Limb (tissue), 2 donors: ENCODE data around the gene NFIC.
A peak's percentile ranks its signal among the peaks of the same experiment; 100 is the strongest.

Experiments
- DNase-seq, 2 donors: peaks; one replicate each; pipeline ENCODE4 v3.0.0-alpha.2; 2016; ENCODE audit errors: extremely low spot score in 2 of 2

The NFIC gene

DNA sequence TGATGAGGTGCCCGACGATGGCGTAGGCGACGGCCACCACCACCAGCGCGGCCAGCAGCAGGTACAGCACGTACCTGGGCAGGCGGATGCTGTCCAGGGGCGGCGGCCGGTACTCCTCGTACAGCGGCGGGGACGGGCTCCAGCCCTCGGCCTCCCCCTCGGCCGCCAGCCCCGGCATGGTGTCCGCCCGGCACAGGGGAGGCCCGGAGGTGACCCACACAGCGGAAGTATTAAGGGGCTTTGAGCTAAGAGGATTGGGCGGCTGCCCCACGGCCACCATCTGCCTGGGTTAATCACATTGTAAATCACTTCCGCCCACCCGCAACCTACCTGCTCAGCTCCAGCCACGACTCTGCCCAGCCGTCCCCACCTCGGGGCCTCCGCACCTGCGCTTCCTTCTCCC, 116.8 kb downstream of the NFIC start, which contains the start of gene SMIM44:
Gene SMIM44 (minus strand): TSS at position 216 of the 403 bp plus-strand sequence. CDS start 38 bp downstream, at position 178.
- DNase-seq, result no peak

DNA sequence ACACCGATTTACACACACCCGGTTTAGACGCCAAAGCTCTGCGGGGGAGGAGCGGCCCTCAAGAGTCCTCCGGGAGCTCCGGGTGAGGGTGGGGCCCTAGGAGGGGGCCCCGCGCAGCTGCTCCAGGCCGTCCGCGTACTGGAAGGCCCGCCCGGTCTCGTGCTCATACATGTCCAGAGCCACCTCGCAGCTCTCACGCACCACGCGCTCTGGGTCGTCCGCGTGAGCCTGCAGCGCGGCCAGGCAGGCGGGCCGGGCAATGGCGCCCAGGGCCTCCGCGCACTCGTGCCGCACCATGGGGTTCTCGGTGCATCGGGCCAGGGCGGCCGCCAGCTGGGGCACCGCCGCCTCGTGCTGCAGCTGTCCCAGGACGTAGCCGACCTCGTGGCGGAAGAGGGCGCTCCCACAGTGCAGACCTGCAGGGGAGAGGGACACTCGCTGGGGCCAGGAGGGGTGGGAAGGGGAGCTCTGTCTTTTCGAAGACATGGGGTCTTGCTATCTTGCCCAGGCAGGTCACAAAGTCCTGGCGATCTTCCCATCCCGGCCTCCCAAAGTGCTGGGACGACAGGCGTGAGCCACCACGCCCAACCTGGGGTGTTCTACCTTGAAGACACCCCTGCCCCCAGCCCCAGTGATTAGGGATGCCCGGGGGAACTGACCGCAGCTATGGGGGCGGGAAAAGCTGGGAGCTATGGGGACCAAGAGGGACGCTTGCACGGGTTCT, 125.2 kb downstream of the NFIC start:
- no peak for DNase-seq

DNA sequence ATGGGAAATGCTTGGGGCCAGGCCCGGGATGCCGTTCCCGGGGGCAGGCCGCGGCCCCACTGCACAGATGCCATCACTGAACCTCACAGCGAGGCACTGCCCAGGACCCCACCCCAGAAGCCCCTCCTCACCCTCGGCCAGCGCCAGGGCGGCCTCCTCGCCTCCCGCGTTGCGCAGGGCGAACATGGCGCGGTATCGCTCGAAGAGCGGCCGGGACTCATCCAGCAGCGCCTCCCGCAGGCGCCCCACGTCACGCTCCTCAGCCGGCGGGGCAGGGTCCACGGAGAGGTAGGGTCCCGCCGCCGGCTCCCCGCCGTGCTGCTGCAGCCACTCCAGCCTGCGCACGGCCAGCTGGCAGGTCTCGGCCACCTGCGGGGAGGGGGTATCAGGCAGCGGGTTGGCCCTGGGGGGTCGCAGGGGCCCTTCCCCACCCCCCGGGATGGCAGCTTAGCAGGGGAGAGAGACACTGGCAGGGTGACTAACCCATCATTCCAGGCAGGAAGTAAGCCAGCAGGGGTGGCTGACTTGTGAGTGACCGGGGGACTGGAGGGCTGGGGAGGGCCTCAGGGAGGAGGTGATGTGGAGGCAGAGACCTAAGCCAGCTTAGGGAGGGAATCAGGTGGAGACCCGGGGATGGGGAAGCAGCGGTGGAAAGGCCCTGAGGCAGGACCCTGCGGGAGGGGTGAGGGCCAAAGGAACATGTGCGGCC, 125.9 kb downstream of the NFIC start:
- no peak for DNase-seq

DNA sequence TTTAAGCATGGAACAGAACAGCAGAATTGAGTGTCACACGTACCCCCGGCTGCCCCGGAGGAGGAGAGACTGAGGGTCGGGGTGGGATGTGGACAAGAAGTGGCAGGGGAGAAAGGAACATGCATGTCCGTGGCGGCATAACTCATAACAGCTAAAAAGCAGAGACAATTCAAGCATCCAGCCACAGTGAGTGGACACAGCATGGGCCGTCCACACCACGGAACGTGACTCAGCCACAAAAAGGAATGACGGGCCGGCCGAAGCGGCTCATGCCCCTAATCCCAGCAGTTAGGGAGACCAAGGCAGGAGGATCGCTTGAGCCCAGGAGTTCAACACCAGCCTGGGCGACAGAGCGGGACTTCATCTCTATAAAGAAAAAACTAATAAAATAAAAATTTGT, 126.5 kb downstream of the NFIC start:
- no peak for DNase-seq

DNA sequence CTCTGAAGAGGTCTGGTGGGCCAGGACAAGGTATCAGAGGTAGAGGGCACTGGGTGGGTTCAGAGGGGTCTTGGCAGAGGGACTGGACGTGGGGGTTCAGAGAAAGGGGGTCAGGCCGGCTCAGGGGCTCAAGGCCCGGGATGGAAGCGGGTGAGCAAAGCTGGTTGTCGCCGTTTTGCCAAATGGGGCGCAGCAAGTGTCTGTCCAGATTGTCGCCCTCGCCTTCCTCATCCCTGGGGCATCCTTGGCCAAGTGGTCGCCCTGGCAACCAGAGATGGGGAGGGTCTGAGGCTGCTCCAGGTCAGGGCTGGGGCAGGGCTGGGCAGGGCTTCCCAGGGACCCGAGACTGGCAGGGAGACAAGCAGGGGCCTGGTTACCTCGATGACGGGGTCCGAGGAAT, 127.3 kb downstream of the NFIC start:
- DNase-seq, result no peak

DNA sequence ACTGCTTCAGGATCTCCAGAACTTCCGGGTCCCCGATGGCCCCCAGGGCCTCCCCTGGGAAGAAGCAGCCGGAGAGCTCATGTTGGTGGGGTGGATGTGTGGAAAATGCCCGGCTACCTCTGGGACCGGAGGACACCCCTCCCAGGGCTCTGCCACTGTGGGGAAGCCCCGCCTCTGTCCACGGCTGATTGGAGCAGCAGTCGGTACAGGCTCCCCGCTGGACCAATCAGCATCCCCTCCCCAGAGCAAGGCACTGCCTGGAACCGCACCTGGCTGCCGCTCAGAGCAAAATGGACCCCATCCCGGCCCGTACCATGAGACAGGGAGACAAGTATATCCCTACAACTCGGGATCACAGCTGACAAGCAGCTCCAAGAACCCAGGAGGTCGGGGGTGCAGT, 127.7 kb downstream of the NFIC start:
- no peak for DNase-seq

DNA sequence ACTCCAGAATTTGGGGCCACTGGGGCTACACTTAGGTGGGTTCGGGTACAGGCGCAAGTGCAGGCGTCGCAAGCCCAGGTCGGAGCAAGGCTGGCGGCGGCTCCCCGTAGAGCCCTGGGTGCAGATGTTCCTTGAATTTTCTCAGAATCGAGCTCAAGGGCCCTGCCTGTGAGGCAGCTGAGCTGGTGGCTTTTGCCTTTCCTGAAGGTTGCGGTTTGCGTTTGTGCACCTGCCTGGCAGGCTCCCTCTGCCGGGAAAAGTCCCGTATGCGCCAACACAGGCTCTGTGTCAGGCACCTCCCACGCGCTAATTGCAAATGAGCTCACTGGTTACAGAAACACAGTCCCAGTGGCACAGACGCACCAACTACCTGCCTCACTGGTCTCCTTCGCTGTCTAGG, 128.2 kb downstream of the NFIC start:
- no peak for DNase-seq

DNA sequence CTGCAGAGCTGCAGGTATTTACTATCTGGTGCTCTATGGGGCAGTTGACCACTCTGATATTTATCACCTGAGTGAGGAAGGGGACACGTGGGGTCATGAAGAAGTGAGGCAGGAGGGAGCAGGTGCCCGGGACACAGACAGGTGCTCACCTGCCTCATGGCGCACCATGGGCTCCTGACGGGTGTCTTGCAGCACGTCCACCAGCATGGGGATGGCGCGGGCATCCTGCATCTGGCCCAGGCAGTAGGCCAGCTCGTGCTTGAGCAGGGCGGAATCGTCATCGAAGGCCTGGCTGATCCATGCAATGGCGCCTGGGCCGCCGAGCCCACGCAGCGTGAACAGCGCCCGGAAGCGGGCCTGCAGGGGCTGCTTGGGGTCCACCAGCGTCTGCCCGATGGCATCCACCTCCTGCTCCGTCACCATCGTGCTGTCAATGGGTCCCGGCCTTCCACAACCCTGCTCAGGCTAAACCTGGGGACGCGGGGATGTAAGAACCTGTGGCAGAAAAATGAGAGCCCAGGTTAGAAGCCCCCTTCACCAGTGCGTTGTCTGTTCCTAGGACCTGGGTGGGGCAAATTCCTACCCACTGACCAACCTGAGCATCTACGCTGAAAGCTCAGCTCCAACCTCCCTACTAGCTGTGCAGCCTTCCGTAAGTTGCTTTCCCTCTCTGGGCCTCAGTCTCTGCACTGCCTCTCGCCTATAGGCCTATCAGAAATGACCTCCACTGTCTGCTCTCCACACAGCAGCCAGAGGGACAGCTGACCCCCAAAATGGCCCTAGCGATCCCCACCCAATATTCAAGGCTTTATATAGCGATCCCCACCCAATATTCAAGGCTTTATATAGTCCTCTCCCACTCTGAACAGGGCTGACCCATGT, 130.2 kb downstream of the NFIC start:
- DNase-seq, result no peak

DNA sequence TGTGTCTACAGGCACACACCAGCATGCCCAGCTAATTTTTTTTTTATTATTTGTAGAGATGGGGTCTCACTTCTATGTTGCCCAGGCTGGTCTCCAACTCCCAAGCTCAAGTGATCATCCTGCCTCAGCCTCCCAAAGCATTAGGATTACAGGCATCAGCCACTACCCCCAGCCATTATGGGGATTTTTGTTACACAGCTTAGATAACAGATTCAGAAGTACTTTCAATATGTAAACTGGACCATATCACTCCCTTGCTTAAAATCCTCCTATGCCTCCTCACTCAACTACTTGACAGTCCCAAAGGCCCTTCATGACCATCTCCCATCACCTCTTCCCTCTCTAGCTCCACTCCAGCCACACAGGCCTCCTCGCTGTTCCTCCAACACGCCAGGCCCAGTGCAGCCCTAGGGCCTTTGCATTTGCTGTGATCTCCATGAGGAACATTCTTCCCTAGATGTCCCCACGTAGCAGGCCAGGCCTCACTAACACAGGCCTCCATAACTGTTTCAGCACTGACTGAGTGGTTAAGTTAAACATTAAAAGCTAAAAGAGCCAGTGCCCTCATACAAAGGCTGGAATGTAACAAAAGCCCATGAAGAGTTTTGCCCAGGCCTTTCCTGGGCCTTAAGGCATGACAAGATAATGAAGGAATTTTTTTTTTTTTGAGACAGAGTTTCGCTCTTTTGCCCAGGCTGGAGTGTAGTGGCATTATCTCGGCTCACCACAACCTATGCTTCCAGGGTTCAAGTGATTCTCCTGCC, 131.6 kb downstream of the NFIC start:
- no peak for DNase-seq

DNA sequence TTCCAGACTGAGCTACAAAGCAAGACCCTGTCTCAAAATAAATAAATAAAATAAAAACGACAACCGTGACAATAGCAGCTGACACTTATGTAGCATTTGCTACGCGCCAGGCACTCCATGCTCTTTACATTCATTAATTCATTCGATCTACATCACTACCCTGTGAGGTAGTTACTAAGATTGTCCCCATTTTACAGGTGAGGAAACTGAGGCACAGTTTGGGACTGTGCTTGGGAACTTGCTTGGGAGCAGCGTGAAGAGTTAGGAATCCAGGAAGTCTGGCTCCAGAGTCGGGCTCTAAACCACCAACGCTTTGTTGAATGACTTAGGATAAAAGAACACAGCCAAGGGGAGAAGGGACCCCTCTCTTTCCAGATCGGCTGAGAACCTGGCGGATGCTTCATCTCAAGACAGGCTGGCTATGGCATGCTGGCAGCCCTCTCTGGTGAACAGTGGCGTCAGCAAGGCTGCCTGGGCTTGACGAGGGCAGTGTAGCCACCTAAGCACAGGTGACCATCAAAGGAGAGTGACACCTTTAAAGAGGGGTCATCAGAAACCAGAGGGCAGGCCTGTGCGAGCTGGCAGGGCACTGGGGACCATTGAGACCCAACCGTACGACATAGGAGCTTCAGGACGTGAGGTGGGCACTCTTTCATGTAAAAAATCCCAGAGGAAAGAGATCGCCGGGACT, 133.5 kb downstream of the NFIC start:
- DNase-seq, result no peak

DNA sequence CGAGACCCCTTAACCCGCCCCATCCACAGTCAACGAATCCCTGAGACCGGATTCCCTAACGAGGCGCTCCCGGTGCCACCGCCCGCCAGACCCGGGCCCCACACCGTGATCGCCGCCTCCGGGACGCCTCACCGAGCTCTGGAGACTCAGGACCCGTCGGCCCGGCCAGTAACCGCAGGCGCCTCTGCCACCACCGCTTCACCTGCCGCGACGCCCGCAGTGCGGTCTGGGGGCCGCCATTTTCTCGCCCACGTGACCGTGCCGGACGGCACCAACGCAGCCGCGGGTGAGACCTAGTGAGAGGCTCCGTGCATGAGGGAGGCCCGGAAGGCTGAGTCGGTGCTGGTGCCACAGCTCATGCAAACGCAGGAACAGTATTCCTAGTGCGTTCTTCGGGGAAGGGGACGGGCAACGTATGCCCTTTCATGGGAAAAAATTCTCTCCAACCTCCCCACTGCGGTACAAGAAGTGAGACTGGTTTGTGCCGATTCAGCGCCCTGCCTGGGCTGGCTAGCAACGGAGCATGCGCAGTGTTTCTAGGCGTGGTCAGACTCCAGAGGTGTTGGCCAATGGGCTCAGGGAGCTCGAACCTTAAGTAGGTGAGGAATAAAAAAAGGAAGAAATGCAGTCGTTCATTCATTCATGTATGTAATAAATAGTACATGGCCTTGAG, 134.2 kb downstream of the NFIC start, which contains the start of gene DOHH:
Gene DOHH (minus strand): TSS at position 246 of the 673 bp plus-strand sequence. CDS start 3,860 bp downstream, outside the sequence.
- peak; percentile 97 for DNase-seq

DNA sequence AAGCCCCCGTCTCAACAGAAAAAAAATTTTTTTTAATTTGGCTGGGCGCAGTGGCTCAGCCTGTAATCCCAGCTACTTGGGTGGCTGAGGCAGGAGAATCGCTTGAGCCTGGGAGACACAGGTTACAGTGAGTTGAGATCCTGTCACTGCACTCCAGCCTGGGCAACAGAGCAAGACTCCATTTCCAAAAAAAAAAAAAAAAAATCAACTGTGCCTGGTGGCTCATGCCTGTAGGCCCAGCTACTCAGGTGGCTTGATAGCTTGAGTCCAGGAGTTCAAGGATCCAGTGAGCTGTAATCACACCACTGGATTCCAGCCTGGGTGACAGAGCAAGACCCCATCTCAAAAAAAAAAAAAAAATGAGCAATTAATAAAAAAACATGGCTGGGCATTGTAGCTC, 135.4 kb downstream of the NFIC start:
- no peak for DNase-seq

DNA sequence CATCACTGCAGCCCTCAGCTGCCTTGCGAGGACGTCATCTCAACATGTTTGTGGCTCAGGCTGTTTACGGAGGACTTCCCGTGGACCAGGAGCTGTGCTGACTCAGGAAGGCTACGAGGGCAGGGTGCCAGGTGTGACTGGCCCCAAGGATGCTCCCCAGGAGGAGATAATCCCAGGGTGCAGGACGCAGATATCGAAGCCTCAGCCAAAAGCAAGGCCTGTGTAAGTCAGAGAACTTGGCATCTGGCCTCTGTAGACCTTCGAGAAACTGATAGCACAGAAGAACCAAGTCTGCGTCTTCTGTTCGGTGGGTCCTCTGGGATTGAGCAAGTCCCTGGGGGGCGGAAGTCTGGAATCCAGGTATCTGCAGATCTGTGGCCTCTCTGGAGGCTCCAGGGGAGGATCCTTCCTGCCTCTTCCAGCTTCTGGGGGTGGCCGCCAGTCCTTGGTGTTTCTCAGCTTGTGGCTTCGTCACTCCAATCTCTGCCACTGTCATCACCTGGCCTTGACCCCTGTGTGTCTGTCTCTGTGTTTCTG, 136.7 kb downstream of the NFIC start:
- DNase-seq, result no peak

DNA sequence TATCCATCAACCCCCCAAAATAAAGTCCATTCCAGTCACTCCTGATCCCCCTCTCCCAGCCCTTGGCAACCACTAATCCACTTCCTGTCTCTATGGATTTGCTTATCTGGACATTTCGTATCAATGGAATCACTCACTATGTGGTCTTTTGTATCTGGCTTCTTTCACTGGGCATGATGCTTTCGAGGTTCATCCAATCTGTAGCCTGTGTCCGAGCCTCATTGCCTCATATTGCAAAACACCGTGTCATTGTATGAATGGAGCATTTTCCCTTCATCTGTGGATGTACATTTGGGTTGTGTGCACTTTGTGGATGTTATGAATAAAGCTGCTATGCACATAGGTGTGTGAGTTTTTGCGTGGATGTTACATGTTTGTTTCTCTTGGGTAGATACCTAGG, 138.4 kb downstream of the NFIC start:
- no peak for DNase-seq

DNA sequence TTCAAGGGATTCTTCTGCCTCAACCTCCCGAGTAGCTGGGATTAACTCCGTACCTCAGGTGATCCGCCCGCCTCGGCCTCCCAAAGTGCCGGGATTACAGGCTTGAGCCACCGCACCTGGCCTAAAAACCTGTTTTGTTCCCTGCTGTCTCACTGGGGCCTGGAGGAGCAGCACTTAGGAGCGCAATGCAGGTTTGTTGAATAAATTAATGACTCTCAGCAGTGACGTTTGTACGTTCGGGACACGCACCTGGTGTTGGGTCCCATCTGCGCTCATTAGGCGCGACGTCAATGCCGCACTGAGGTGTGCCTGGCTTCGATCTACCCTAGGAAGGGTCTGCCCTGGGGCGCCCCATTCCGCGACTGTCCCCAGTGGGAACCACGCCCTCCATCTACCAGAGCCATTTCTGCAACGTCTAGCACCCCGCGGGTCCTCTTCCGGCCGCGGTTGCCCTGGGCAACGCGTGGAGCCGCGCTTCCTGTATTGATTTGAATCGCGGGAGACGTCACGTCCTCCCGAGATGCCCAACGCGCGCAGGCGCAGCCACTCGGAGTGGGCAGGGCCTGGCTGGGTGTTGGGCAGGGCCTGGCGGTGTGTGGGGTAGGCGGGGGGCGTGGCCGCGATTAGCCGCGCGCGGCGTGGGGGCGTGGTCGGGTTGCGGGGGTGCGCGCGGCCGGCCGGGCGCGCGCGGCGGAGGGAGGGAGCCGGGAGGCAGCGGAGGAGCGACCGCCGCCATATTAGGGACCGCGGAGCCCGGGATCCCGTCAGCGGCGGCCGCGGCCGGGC, 139.4 kb downstream of the NFIC start, which contains the start of gene FZR1:
Gene FZR1 (plus strand): TSS at position 714 of the 786 bp plus-strand sequence. CDS start 16,679 bp downstream, outside the sequence.
- peak; percentile 97 to 99 for DNase-seq

DNA sequence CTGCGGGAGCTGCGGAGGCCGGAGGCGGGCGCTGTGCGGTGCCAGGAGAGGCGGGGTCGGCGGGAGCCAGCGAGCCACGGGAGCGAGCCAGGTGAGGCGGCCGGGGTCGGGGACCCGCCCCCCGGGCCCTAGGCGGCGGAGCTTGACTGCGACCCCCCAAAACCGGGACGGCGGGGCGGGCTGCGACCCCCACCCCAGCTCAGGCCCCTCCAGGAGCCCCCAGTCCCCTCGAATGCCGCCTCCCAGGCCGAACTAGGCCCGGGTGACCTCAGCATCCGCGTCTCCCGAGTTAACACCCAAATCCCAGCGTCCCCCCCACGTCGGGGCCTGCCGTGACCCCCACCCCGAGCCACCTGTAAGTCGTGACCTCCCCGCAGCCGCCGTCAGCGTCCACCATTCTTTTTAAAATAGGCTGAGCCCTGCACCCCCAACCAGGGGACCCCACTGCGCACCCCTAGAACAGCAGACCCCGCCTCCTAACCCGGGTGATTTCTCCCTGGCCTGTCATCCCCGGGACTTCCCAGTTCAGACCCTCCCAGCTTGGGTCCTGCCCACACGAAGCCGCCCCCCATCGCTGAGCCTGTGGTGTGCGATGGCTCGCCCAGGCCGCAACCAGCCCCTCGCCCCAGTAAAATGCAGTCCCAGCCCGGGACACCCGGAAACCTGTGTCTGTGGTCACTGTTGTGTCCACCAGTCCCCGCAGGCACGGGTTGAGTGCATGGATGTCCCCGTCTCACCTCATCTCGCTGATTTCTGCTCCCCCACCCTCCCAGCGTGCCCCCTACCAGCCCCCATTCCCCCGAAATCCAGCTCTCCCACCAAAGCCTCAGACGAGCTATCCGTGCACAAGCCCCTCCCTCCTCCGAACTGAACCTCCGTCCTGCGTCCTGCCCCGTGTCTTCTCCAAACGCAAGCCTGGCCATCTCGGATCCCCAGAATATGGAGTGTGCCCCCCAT, 140.3 kb downstream of the NFIC start:
- DNase-seq, result no peak

DNA sequence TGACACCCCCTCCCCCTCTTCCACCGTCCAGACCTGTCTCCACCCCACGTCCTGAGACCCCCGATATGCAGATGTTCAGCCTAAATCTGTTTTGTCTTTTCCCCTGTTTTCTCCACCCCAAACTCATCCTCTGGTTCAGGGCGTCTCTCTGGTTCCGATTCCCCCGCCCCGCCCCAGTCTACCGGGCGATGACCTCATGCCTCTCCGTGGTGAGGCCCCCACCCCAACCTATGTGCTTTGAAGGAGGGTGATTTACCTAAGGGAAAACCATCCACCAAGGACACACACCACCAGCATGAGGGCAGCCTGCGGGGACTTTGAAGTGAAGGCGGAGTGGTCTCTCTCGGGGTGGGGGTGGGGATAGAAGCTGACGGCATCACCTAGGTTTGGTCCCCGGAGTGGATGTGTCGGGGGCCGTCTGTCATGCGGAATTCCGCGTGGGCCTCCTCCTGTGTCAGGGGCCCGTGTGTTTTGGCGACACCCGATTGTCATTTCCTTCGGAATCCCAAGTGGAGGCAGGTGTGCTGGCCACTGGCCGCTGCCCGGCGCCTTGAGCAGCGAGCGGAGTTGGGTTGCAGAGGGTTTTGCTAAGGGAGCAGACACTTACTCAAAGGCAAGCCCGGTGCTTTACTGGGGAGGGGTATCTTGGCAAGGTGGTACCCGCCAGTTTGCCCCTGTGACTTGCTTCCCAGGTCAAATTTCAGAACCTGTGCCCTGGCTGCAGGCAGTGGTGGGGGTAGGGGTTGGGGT, 141.2 kb downstream of the NFIC start:
- peak in 1 of 2 donors; percentile 62 for DNase-seq
